ENCODE results near the gene ATOH8.

ATOH8 gene

DNA sequence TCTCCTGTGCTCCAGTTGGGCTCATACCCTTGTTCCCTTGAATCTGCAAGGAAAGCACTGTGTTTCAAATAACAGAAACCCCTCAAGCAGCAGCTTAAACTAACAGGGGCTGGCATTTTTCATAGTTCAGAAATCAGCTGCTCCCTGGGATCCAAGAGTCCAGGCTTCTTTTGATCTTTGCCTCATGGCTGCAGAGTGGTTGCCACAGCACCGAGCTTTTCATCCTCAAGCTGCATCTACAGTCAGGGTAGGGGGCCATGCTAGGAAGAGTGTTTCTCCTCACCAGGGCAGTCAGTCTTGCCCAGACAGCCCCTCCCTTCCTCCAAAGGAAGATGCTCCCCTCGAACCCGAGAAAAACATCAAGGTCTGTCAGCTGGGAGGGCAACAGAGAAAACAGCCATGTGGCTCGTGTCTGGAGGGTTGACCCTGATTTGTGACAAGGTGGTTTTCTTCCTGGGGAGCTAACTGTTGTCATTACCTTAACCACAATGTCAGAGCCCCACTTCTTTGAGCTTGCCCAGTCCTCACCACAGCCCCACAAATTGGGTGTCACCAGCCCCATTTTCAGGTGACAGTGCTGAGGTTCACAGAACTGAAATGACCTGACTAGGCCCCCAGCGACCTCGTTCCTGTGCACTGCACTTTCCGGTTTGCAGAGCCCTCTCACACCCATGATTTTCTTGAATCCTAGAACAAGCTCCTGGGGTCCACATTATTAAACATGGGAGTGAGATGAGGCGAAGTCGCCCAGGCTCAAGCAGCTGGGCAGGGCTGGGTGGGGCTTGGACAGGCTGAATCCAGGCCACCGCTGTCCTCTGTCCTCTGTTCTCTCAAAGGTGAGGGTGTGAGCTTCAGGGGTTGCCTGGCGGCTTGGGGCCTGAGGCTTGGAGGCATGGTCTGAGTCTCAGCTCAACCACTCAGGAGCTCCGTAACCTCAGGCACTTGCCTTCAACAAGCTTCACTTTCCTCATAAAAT, 21.9 kb downstream of the ATOH8 start:
- Histone ChIP-seq H3K4me1 (ENCODE audit: control insufficient read depth, low read length) (no peaks in the 10 kb centered on the region), H3K4me3 (ENCODE audit: low read length) (no peak overlapping the region), H3K9me3 (ENCODE audit: control insufficient read depth, insufficient read depth, low read length) (no peaks in the 10 kb centered on the region), H4K20me1 (ENCODE audit: control insufficient read depth, insufficient read depth, low read depth, low read length) (peaks cover 3% of the 10 kb centered on the region; the same call in 1 of the 2 replicates), H3K79me2 (ENCODE audit: control insufficient read depth, low read length) (no peaks in the 10 kb centered on the region), H3K9me2 (replicated peaks; ENCODE audit: control insufficient read depth, low read length) (no peaks in the 10 kb centered on the region), H3F3A (ENCODE audit: control insufficient read depth, insufficient read depth) (no peaks in the 10 kb centered on the region), H3K4me2 (ENCODE audit: low read length) (no peak overlapping the region), H3K36me3 (ENCODE audit: control insufficient read depth, low read length) (no peaks in the 10 kb centered on the region), H3K27me3 (ENCODE audit: control insufficient read depth, low read length) (peaks cover 8% of the 10 kb centered on the region; the same call in 1 of the 2 replicates), H3K27ac (ENCODE audit: low read depth, low read length) (no peak overlapping the region)
- TF ChIP-seq EZH2phosphoT487 (IDR thresholded peaks at IDR 0.05; ENCODE audit: borderline replicate concordance, low read length), result no peak
- TF ChIP-seq, protein P1, sequence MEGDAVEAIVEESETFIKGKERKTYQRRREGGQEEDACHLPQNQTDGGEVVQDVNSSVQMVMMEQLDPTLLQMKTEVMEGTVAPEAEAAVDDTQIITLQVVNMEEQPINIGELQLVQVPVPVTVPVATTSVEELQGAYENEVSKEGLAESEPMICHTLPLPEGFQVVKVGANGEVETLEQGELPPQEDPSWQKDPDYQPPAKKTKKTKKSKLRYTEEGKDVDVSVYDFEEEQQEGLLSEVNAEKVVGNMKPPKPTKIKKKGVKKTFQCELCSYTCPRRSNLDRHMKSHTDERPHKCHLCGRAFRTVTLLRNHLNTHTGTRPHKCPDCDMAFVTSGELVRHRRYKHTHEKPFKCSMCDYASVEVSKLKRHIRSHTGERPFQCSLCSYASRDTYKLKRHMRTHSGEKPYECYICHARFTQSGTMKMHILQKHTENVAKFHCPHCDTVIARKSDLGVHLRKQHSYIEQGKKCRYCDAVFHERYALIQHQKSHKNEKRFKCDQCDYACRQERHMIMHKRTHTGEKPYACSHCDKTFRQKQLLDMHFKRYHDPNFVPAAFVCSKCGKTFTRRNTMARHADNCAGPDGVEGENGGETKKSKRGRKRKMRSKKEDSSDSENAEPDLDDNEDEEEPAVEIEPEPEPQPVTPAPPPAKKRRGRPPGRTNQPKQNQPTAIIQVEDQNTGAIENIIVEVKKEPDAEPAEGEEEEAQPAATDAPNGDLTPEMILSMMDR (IDR thresholded peaks at IDR 0.05; ENCODE audit: low read depth, low read length, poor library complexity, severe bottlenecking), result no peak

DNA sequence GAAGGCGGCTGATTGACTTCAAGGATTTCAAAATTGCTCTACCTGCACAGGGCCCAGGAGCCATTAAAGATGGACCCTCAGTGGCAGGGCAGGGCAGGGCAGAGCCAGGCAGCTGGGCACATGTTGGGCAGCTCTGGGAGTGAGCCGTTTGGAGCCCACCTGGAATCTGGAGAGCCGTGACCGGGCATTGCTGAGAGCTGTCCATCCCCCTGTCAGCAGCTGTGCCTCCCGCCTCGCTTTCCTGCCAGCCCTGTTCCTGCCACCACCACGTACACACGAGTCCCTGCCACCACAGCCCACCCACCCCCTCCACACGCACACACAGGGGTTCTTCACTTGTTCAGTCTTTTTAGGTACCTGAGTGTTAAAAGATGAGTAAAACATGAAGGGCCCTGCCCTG, 22.9 kb downstream of the ATOH8 start:
- Histone ChIP-seq H3K4me2 (ENCODE audit: low read length) (no peak overlapping the region), H3K36me3 (ENCODE audit: control insufficient read depth, low read length) (no peaks in the 10 kb centered on the region), H3K79me2 (ENCODE audit: control insufficient read depth, low read length) (no peaks in the 10 kb centered on the region)

DNA sequence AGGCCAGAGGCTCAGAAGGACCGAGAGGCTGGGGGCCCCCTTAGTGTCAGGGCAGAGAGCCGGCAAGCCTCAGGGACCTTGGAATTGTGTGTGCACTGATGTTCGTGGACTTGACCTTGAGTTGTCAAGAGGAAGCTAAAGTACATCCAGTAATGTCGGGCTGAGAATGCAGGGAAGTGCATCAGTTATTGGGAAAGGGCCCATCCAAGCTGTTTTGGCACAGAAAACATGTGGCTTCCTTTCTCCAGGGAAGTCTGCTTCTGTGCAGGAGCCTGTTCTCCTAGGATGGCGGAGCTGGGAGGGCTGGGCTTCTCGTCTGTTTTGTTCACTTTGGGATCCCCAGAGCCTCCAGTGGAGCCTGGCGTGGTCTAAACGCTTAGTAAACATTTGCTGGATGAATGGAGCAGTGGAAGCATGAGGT, 23.7 kb downstream of the ATOH8 start:
- TF ChIP-seq, protein P1 (IDR thresholded peaks at IDR 0.05; ENCODE audit: low read depth, low read length, poor library complexity, severe bottlenecking), result no peak
- TF ChIP-seq EZH2phosphoT487 (IDR thresholded peaks at IDR 0.05; ENCODE audit: borderline replicate concordance, low read length), result no peak
- Histone ChIP-seq H3K79me2 (ENCODE audit: control insufficient read depth, low read length) (no peaks in the 10 kb centered on the region), H3F3A (ENCODE audit: control insufficient read depth, insufficient read depth) (no peaks in the 10 kb centered on the region), H3K9me3 (ENCODE audit: control insufficient read depth, insufficient read depth, low read length) (no peaks in the 10 kb centered on the region), H3K4me3 (ENCODE audit: low read length) (no peak overlapping the region), H3K4me2 (ENCODE audit: low read length) (no peak overlapping the region), H3K4me1 (ENCODE audit: control insufficient read depth, low read length) (no peaks in the 10 kb centered on the region), H4K20me1 (ENCODE audit: control insufficient read depth, insufficient read depth, low read depth, low read length) (peaks cover 3% of the 10 kb centered on the region; the same call in 1 of the 2 replicates), H3K27me3 (ENCODE audit: control insufficient read depth, low read length) (peaks cover 8% of the 10 kb centered on the region; the same call in 1 of the 2 replicates), H3K9me2 (replicated peaks; ENCODE audit: control insufficient read depth, low read length) (no peaks in the 10 kb centered on the region), H3K36me3 (ENCODE audit: control insufficient read depth, low read length) (no peaks in the 10 kb centered on the region), H3K27ac (ENCODE audit: low read depth, low read length) (no peak overlapping the region)

More for the DNA sequence above, 22.9 kb downstream of the ATOH8 start:
- Histone ChIP-seq H4K20me1 (ENCODE audit: control insufficient read depth, insufficient read depth, low read depth, low read length) (peaks cover 3% of the 10 kb centered on the region; the same call in 1 of the 2 replicates), H3K9me3 (ENCODE audit: control insufficient read depth, insufficient read depth, low read length) (no peaks in the 10 kb centered on the region), H3K4me1 (ENCODE audit: control insufficient read depth, low read length) (no peaks in the 10 kb centered on the region), H3K27me3 (ENCODE audit: control insufficient read depth, low read length) (peaks cover 8% of the 10 kb centered on the region; the same call in 1 of the 2 replicates), H3F3A (ENCODE audit: control insufficient read depth, insufficient read depth) (no peaks in the 10 kb centered on the region), H3K4me3 (ENCODE audit: low read length) (no peak overlapping the region), H3K9me2 (replicated peaks; ENCODE audit: control insufficient read depth, low read length) (no peaks in the 10 kb centered on the region), H3K27ac (ENCODE audit: low read depth, low read length) (no peak overlapping the region)
- TF ChIP-seq, protein P1 (IDR thresholded peaks at IDR 0.05; ENCODE audit: low read depth, low read length, poor library complexity, severe bottlenecking), result no peak
- TF ChIP-seq EZH2phosphoT487 (IDR thresholded peaks at IDR 0.05; ENCODE audit: borderline replicate concordance, low read length), result no peak

All from DOHH2 (cell line).